Lower lobe of right lung (tissue), 2 donors: Measurements from ENCODE around the gene FOXS1. TPM values are rescaled to one million over a fixed set of nuclear protein-coding genes. Genes with fewer than 3 reads are reported as not detected.

Source experiments
- ATAC-seq, 2 donors: fragments of 200-7000 bp; cut with Tn5 transposase; one replicate each; pipeline ENCODE4 v1.9.1; 2020 to 2022; ENCODE audit warnings: mild to moderate bottlenecking in 2 of 2, moderate library complexity in 2 of 2
- DNase-seq: peaks from one replicate; pipeline ENCODE4 v3.0.0-alpha.2; 2020
- H3K27ac ChIP-seq: fragments of 200-600 bp; one replicate; pipeline ENCODE4 v1.8.0; 2022
- H3K27me3 ChIP-seq: fragments of 200-600 bp; one replicate; pipeline ENCODE4 v1.8.0; 2022; ENCODE audit warnings: low read depth
- H3K36me3 ChIP-seq: fragments of 200-600 bp; one replicate; pipeline ENCODE4 v1.8.0; 2022; ENCODE audit warnings: mild to moderate bottlenecking
- H3K4me1 ChIP-seq: fragments of 200-600 bp; one replicate; pipeline ENCODE4 v1.8.0; 2022
- H3K4me3 ChIP-seq: fragments of 200-600 bp; one replicate; pipeline ENCODE4 v1.8.0; 2022; ENCODE audit warnings: mild to moderate bottlenecking
- H3K9me3 ChIP-seq: fragments of 200-600 bp; one replicate; pipeline ENCODE4 v1.8.0; 2022
- CTCF ChIP-seq: fragments of 200-600 bp; IDR thresholded peaks from one replicate; pipeline ENCODE4 v1.8.0; 2022; ENCODE audit warnings: antibody characterized with exemption, mild to moderate bottlenecking
- intact Hi-C: fragments of 100-400 bp; cut with DNase I; formaldehyde crosslinking; loops from one replicate; pipeline ENCODE4 v1.11.0; 2022
- total RNA-seq: library from RNA; stranded (reverse); fragmentation: NEBNext Ultra II Directional; extraction: Animal tissue kit (Norgen Biotek cat#: 25700); gene quantifications from one replicate; pipeline ENCODE4 v1.2.1, GENCODE V29; 2021
- donor health status: DM: no; HTN: yes; CAD: no; lungs with severe emphysema.

Gene FOXS1
- total RNA-seq, 1 donor from 2014 or later, result 1.1 TPM

- TF ChIP-seq CTCF, result no peak
- ATAC-seq (no peak), DNase-seq (no peak)
- Histone ChIP-seq H3K36me3 (no peaks in the 10 kb centered on the region), H3K9me3 (no peaks in the 10 kb centered on the region), H3K4me3 (no peak overlapping the region), H3K27me3 (peaks cover 4% of the 10 kb centered on the region), H3K4me1 (peaks cover 39% of the 10 kb centered on the region), H3K27ac (no peak overlapping the region)
- intact Hi-C loops, result no loop called here
These were observed 8.4 kb downstream of the FOXS1 start for GRCh38 chr20:31836853-31837608.

DNA sequence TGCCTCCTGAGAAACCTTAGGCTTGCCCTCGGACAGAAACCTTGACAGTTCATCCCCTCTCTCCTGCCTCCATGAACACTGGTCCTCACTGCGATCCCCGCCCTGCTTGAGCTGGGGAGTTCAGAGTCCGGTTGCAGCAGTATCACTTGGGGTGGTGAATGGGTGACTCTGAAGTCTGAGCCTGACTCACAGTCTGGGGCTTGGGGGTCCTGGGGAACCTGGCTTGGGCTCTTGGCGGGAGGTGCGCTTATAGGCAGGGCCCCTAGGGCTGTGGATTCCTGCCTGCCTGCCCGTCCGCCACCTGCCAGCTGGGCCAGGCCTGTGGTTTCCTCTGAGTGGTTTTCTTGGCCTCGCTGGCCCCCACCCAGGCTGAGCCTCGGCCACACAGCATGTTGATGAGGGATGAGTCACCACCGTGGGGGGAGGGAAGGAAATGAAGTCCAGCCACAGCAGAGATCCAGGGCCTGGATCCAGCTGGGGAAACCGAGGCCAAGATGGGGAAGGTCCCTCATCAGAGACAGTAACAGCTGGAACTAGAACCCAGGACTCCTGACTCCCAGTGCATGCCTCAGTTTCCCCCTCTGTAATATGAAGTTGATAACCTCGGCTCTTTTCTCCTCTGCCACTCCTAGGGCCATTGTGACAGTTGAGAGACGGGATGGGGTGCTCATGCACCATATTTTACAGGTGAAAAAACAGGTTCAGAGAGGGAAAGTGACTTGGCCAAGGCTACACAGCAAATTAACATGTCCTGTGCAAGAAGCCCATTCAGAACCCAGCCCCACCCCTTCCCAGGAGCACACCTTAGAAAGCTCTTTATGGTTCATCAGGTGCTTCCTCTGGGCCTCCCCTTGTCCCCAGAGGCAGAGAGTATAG is 9.2 kb downstream of the FOXS1 start:
- no peak for TF ChIP-seq CTCF
- DNase-seq, result peak; percentile 73

GRCh38 chr20:31835554-31835953 is 9.8 kb downstream of the FOXS1 start:
- intact Hi-C loops, result no loop called here
- DNase-seq (no peak), ATAC-seq (no peak)
- peaks cover 4% of the 10 kb centered on the region for H3K27me3 ChIP-seq
- H3K4me1 ChIP-seq, result peaks cover 39% of the 10 kb centered on the region
- no peak for TF ChIP-seq CTCF
- no peaks in the 10 kb centered on the region for H3K9me3 ChIP-seq
- H3K4me3 ChIP-seq, result no peak overlapping the region
- H3K36me3 ChIP-seq, result no peaks in the 10 kb centered on the region
- no peak overlapping the region for H3K27ac ChIP-seq

More for the DNA sequence above, 9.2 kb downstream of the FOXS1 start:
- Histone ChIP-seq H3K36me3 (no peaks in the 10 kb centered on the region), H3K27ac (no peak overlapping the region), H3K9me3 (no peaks in the 10 kb centered on the region), H3K4me3 (no peak overlapping the region), H3K27me3 (peaks cover 4% of the 10 kb centered on the region), H3K4me1 (peaks cover 39% of the 10 kb centered on the region)
- ATAC-seq, result peak; percentile 78 to 85
- intact Hi-C loops, result no loop called here

GRCh38 chr20:31833931-31834521 is 11.4 kb downstream of the FOXS1 start:
- ATAC-seq (no peak), DNase-seq (no peak)
- Histone ChIP-seq H3K27ac (no peak overlapping the region), H3K9me3 (no peaks in the 10 kb centered on the region), H3K36me3 (no peaks in the 10 kb centered on the region), H3K27me3 (peaks cover 4% of the 10 kb centered on the region), H3K4me3 (no peak overlapping the region), H3K4me1 (peaks cover 39% of the 10 kb centered on the region)
- intact Hi-C loops, result no loop called here
- no peak for TF ChIP-seq CTCF

GRCh38 chr20:31833130-31833930 is 12.1 kb downstream of the FOXS1 start:
- peak; percentile 74 for DNase-seq
- intact Hi-C loops, result no loop called here
- ATAC-seq, result peak; percentile 45 to 49

More at GRCh38 chr20:31833130-31833930, 12.1 kb downstream of the FOXS1 start:
- Histone ChIP-seq H3K9me3 (no peaks in the 10 kb centered on the region), H3K27ac (no peak overlapping the region), H3K27me3 (peaks cover 4% of the 10 kb centered on the region), H3K4me3 (no peak overlapping the region), H3K4me1 (peaks cover 37% of the 10 kb centered on the region), H3K36me3 (no peaks in the 10 kb centered on the region)
- TF ChIP-seq CTCF, result peak; percentile 80
